HCT116 (cell line): Measurements from ENCODE around the gene FOXK2. TPM values are rescaled to one million over a fixed set of nuclear protein-coding genes. Genes with fewer than 3 reads are reported as not detected.
A peak's percentile ranks its signal among the peaks of the same experiment; 100 is the strongest.

ENCODE experiments used
- ATAC-seq: fragments of 200-7000 bp; cut with Tn5 transposase; 2 replicates; pipeline ENCODE4 v1.9.1; 2020; ENCODE audit warnings: mild to moderate bottlenecking, moderate library complexity
- BruUV-seq: library from RNA; stranded (reverse); fragments of 400-500 nt; replicated peaks from 2 replicates; lab custom pipeline; 2021; lab: Mats Ljungman, UMichigan
- CTCF ChIA-PET: fragments of 300-600 bp; sonication (Branson Sonifier 250); formaldehyde crosslinking; loops from one replicate; lab custom pipeline; 2021; ENCODE audit warnings: antibody characterized with exemption; lab: Charles Lee
- POLR2A ChIA-PET: fragments of 300-600, 350-600 bp; sonication (Branson Sonifier 250); formaldehyde crosslinking; loops from one replicate; lab custom pipeline; 2021; ENCODE audit warnings: antibody characterized with exemption; lab: Charles Lee
- RAD21 ChIA-PET, 2 experiments: fragments of 300-600 bp; sonication (Branson Sonifier 250); formaldehyde crosslinking; loops; one replicate each; lab custom pipeline; 2023; ENCODE audit warnings: low total read pairs in 2 of 2; ENCODE audit not compliant: uncharacterized antibody in 2 of 2, unreplicated experiment in 2 of 2, low non-redundant PET in 1 of 2; lab: Charles Lee
- DNase-seq: peaks from one replicate; pipeline ENCODE4 v3.0.0-alpha.2; 2010; ENCODE audit warnings: low read depth, low spot score
- H2AFZ ChIP-seq: fragments of 200-600 bp; shearing (Covaris generic), sonication (generic); 2 replicates; pipeline ENCODE4 v1.6.1; 2017; ENCODE audit warnings: low read depth, mixed run types, mixed read lengths, antibody characterized with exemption, low read length; ENCODE audit not compliant: poor library complexity, severe bottlenecking
- H3K27ac ChIP-seq: 2 replicates; pipeline ENCODE4 v1.5.1; 2012; ENCODE audit warnings: low read depth, low read length
- H3K27me3 ChIP-seq: fragments of 200-600 bp; sonication (generic); 2 replicates; pipeline ENCODE4 v1.6.1; 2016; ENCODE audit warnings: mixed run types, low read length, mixed read lengths; ENCODE audit not compliant: insufficient read depth
- H3K36me3 ChIP-seq, 2 experiments: fragments of 200-500 bp in 1 of 2; fragments of 200-600 bp in 1 of 2; sonication (Bioruptor generic) in 1 of 2; sonication (generic) in 1 of 2; 2 replicates each; pipeline versions ENCODE4 v1.5.1 to v1.6.1; 2014 to 2016; ENCODE audit warnings: low read length in 2 of 2, inconsistent platforms in 1 of 2, mixed read lengths in 1 of 2, mixed run types in 1 of 2; ENCODE audit not compliant: insufficient read depth in 2 of 2, control insufficient read depth in 1 of 2
- H3K4me1 ChIP-seq, 2 experiments: fragments of 200-600 bp in 1 of 2; sonication (generic) in 1 of 2; 2 replicates each; pipeline versions ENCODE4 v1.5.1 to v1.6.1; 2012 to 2017; ENCODE audit warnings: low read length in 2 of 2, inconsistent platforms in 1 of 2, mild to moderate bottlenecking in 1 of 2, mixed read lengths in 1 of 2, mixed run types in 1 of 2, moderate library complexity in 1 of 2; ENCODE audit not compliant: insufficient read depth in 2 of 2, control insufficient read depth in 1 of 2
- H3K4me2 ChIP-seq: fragments of 200-600 bp; sonication (generic); 2 replicates; pipeline ENCODE4 v1.6.1; 2017; ENCODE audit warnings: mixed run types, low read length, mixed read lengths
- H3K4me3 ChIP-seq, 2 experiments: fragments of 200-600 bp in 1 of 2; sonication (generic) in 1 of 2; replicated peaks in 1 of 2; 2 replicates each; pipeline ENCODE4 v1.5.1; 2011 to 2016; ENCODE audit warnings: low read length in 2 of 2, control low read depth in 1 of 2, low read depth in 1 of 2, mild to moderate bottlenecking in 1 of 2, mixed read lengths in 1 of 2, mixed run types in 1 of 2
- H3K79me2 ChIP-seq: fragments of 200-600 bp; sonication (generic); 2 replicates; pipeline ENCODE4 v1.6.1; 2017; ENCODE audit warnings: mild to moderate bottlenecking, mixed run types, low read length, moderate library complexity, mixed read lengths; ENCODE audit not compliant: insufficient read depth
- H3K9ac ChIP-seq: fragments of 200-600 bp; sonication (generic); 2 replicates; pipeline ENCODE4 v1.6.1; 2016; ENCODE audit warnings: low read length, mixed read lengths
- H3K9me2 ChIP-seq: fragments of 200-600 bp; sonication (generic), shearing (Covaris generic); 2 replicates; pipeline ENCODE4 v1.6.1; 2017; ENCODE audit warnings: mixed run types, mild to moderate bottlenecking, moderate library complexity; ENCODE audit not compliant: insufficient read depth
- H3K9me3 ChIP-seq, 2 experiments: fragments of 200-500 bp in 1 of 2; fragments of 200-600 bp in 1 of 2; sonication (Bioruptor generic) in 1 of 2; sonication (generic) in 1 of 2; 2 replicates each; pipeline ENCODE4 v1.6.1; 2014 to 2017; ENCODE audit warnings: low read length in 2 of 2, mixed read lengths in 2 of 2, inconsistent platforms in 1 of 2, low read depth in 1 of 2, mild to moderate bottlenecking in 1 of 2, mixed run types in 1 of 2, moderate library complexity in 1 of 2; ENCODE audit not compliant: control insufficient read depth in 1 of 2, insufficient read depth in 1 of 2
- H4K20me1 ChIP-seq: fragments of 200-600 bp; sonication (generic), shearing (Covaris generic); 2 replicates; pipeline ENCODE4 v1.6.1; 2017; ENCODE audit warnings: mixed run types, mild to moderate bottlenecking, moderate library complexity; ENCODE audit not compliant: insufficient read depth
- EGR1 ChIP-seq: IDR thresholded peaks from 2 replicates; pipeline ENCODE4 v1.6.1; 2012; ENCODE audit warnings: low read depth
- ELF1 ChIP-seq: IDR thresholded peaks from 2 replicates; pipeline ENCODE4 v1.6.1; 2012; ENCODE audit warnings: low read depth, borderline replicate concordance
- EZH2 ChIP-seq: fragments of 200-600 bp; sonication (generic); IDR thresholded peaks from 2 replicates; pipeline ENCODE4 v1.6.1; 2017; ENCODE audit warnings: antibody characterized with exemption, mixed run types
- JUND ChIP-seq: IDR thresholded peaks from 2 replicates; pipeline ENCODE4 v1.6.1; 2012
- MAX ChIP-seq: IDR thresholded peaks from 2 replicates; pipeline ENCODE4 v1.6.1; 2012
- POLR2AphosphoS5 ChIP-seq: IDR thresholded peaks from 2 replicates; pipeline ENCODE4 v1.6.1; 2011; ENCODE audit warnings: mild to moderate bottlenecking, low read depth, low read length, moderate library complexity
- REST ChIP-seq: IDR thresholded peaks from 2 replicates; pipeline ENCODE4 v1.6.1; 2012; ENCODE audit warnings: low read depth
- SIN3A ChIP-seq: IDR thresholded peaks from 2 replicates; pipeline ENCODE4 v1.6.1; 2012; ENCODE audit warnings: low read depth
- SP1 ChIP-seq: IDR thresholded peaks from 2 replicates; pipeline ENCODE4 v1.6.1; 2012; ENCODE audit warnings: low read depth
- TCF7L2 ChIP-seq: IDR thresholded peaks from 2 replicates; pipeline ENCODE4 v1.7.0; 2011; ENCODE audit warnings: borderline replicate concordance, inconsistent platforms; ENCODE audit not compliant: insufficient read depth, insufficient read length; ENCODE audit errors: extremely low read depth
- YY1 ChIP-seq: IDR thresholded peaks from 2 replicates; pipeline ENCODE4 v1.6.1; 2011; ENCODE audit warnings: low read length, low read depth, moderate library complexity, mild to moderate bottlenecking; ENCODE audit not compliant: insufficient replicate concordance; ENCODE audit errors: extremely low read depth
- ZNF274 ChIP-seq: fragments of 200-500 bp; sonication (Bioruptor generic); IDR thresholded peaks from 2 replicates; pipeline ENCODE4 v1.6.1; 2014; ENCODE audit warnings: mild to moderate bottlenecking, low read depth, low read length, inconsistent platforms
- intact Hi-C: fragments of 100-400 bp; cut with micrococcal nuclease; formaldehyde crosslinking; loops from 2 replicates; pipeline ENCODE4 v1.10.0; 2022
- total RNA-seq: library from RNA; stranded (reverse); gene quantifications from one replicate; pipeline ENCODE4 v1.2.1, GENCODE V29; 2021; ENCODE audit not compliant: unreplicated experiment

The FOXK2 gene
- total RNA-seq, 1 experiment from 2014 or later, result 122 TPM

GRCh38 chr17:82590881-82591539, 71.5 kb downstream of the FOXK2 start:
- no peaks in the 10 kb centered on the region for H3K27me3 ChIP-seq
- H3K36me3 ChIP-seq, result peaks cover 27 to 34% of the 10 kb centered on the region in 2 experiments
- TF ChIP-seq POLR2AphosphoS5 (no peak), TCF7L2 (no peak), REST (no peak), ZNF274 (no peak), EZH2 (no peak), SIN3A (no peak), JUND (no peak), SP1 (no peak), YY1 (no peak), EGR1 (no peak), MAX (no peak), ELF1 (no peak)
- no peak overlapping the region for H3K4me3 ChIP-seq
- DNase-seq (no peak), ATAC-seq (no peak)
- RAD21 ChIA-PET, result no interaction called here
- H3K9ac ChIP-seq, result no peak overlapping the region
- no TSS peak for BruUV-seq
- H3K27ac ChIP-seq, result peak overlapping the region; percentile 98
- peaks cover 14 to 44% of the 10 kb centered on the region in 2 experiments for H3K4me1 ChIP-seq
- CTCF ChIA-PET, result no interaction called here
- H3K9me2 ChIP-seq, result no peaks in the 10 kb centered on the region
- H3K9me3 ChIP-seq, result no peaks in the 10 kb centered on the region
- intact Hi-C loops, result no loop called here
- no peak overlapping the region for H3K4me2 ChIP-seq
- POLR2A ChIA-PET, result no interaction called here
- H2AFZ ChIP-seq, result no peak overlapping the region
- H3K79me2 ChIP-seq, result peaks cover 38% of the 10 kb centered on the region
- peaks cover 7% of the 10 kb centered on the region; the same call in 1 of the 2 replicates for H4K20me1 ChIP-seq
